ENCODE measurements around the gene SRPK3. TPM values are rescaled to one million over a fixed set of nuclear protein-coding genes. Genes with fewer than 3 reads are reported as not detected.
A peak's percentile ranks its signal among the peaks of the same experiment; 100 is the strongest.

Gene SRPK3
- total and polyA plus RNA-seq, 2 donors (not counting 3 experiments of a cell fraction or from before 2014, with no cell fraction given): 0.25 to 0.40 TPM

DNA sequence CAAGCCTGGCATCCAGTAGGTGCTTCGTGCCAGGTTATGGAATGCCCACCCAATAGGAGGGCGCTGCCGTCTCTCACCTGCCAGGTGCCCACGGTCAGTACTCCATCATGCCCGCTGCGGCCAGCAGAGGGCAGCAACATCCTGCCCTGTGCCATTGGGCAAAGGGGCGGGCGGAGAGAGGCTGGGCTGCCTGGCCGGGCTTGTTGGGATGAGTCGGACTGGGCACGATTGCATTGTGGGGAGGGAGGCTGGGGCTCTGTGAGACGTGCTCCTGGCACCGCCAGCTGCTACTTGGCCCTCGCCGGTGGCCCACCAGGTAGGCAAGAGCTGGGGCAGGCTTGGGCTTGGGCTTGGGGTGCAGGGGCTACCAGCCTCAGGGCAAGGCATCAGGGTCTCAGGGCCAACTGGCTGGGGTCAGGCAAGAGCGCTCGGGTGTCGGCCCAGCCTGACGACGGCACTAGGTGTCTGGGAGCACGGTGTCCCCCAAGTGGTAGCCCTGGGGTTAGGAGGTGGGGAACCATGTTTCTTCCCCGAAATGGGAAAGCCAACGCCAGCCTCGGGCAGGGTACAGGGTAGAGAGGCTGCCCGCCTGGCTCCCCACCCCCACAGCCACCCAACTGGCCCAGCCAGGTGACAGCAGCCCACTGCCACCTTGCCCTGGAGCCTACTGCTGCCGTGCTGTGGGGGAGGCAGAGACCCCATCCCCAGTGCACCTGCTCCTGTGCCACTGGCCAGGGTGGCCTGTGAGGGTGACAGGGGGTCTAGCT lies 16.7 kb upstream of the SRPK3 start, which contains the start of gene PLXNB3:
Gene PLXNB3, plus strand, starts transcription at position 261 of the 767 bp plus-strand sequence. CDS start 1,287 bp downstream, outside the sequence.
- dilution Hi-C loops (cut with MboI; ENCODE audit: extremely low pct_ligation_motif_present, low sequenced_read_pairs): no loop called here
- FAIRE-seq: peak; percentile 91
- no peak within 1 kb of the TSS for H2AFZ ChIP-seq (ENCODE audit: low read depth, low read length)

More for the DNA sequence above, 16.7 kb upstream of the SRPK3 start, which contains the start of gene PLXNB3:
- H3K4me2 ChIP-seq (ENCODE audit: insufficient read depth, low read length): peak within 1 kb of the TSS; percentile 47
- no peak within 1 kb of the TSS for H3K9ac ChIP-seq (replicated peaks; ENCODE audit: extremely low read depth, insufficient read depth, low read length)
- no peaks in the 10 kb centered on the region for H3K36me3 ChIP-seq (ENCODE audit: control insufficient read depth in 2 of 2, extremely low read depth in 1 of 2, insufficient read depth in 2 of 2, low read length in 2 of 2)
- ChIA-PET CTCF (interaction anchor here (0.7 to 4.6 kb wide), 5 partner anchors 9 to 185 kb away, joined by 3 to 68 read pairs (median 4); no protein-coding TSS in a partner anchor), POLR2A (no interaction called here)
- no peaks in the 10 kb centered on the region for H3K9me3 ChIP-seq (replicated peaks; ENCODE audit: control insufficient read depth, insufficient read depth, low read length)
- no peaks in the 10 kb centered on the region for H3K27me3 ChIP-seq (ENCODE audit: control insufficient read depth in 2 of 2, insufficient read depth in 2 of 2, low read length in 2 of 2)
- peak; percentile 56 for DNase-seq (ENCODE audit: low read depth, low spot score)
- no peaks in the 10 kb centered on the region for H3K79me2 ChIP-seq (ENCODE audit: control insufficient read depth, insufficient read depth, low read length)
- intact Hi-C loops (cut with micrococcal nuclease): loop anchor here (1.0 to 10.0 kb wide), 5 partner anchors 31 to 281 kb away; partner anchors contain the start of genes IDH3G and SSR4
- no peak for TF ChIP-seq FOS (IDR thresholded peaks at IDR 0.05; ENCODE audit: borderline replicate concordance, insufficient read depth, low read length)
- TF ChIP-seq, protein P1, sequence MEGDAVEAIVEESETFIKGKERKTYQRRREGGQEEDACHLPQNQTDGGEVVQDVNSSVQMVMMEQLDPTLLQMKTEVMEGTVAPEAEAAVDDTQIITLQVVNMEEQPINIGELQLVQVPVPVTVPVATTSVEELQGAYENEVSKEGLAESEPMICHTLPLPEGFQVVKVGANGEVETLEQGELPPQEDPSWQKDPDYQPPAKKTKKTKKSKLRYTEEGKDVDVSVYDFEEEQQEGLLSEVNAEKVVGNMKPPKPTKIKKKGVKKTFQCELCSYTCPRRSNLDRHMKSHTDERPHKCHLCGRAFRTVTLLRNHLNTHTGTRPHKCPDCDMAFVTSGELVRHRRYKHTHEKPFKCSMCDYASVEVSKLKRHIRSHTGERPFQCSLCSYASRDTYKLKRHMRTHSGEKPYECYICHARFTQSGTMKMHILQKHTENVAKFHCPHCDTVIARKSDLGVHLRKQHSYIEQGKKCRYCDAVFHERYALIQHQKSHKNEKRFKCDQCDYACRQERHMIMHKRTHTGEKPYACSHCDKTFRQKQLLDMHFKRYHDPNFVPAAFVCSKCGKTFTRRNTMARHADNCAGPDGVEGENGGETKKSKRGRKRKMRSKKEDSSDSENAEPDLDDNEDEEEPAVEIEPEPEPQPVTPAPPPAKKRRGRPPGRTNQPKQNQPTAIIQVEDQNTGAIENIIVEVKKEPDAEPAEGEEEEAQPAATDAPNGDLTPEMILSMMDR (IDR thresholded peaks at IDR 0.05; ENCODE audit: extremely low read depth in 1 of 2, insufficient read depth in 1 of 2, low read depth in 1 of 2, low read length in 2 of 2): peak; percentile 76 to 86
- no peaks in the 10 kb centered on the region for H4K20me1 ChIP-seq (replicated peaks; ENCODE audit: control insufficient read depth, extremely low read depth, insufficient read depth, low read length)
- H3K4me1 ChIP-seq (ENCODE audit: control insufficient read depth, extremely low read depth, insufficient read depth, low read length): peaks cover 20% of the 10 kb centered on the region
- H3K27ac ChIP-seq (ENCODE audit: insufficient read depth, low read depth, low read length): peak within 1 kb of the TSS; percentile 75
- BruUV-seq (replicated peaks): no TSS peak
- no peaks in the 10 kb centered on the region for H3K9me1 ChIP-seq (replicated peaks; ENCODE audit: control insufficient read depth, extremely low read depth, insufficient read depth, low read length)
- H3K4me3 ChIP-seq (replicated peaks in 1 of 3; ENCODE audit: insufficient read depth in 1 of 3, low read depth in 1 of 3, low read length in 3 of 3): peak within 1 kb of the TSS in 1 of 3 experiments; percentile 28

All from endothelial cell of umbilical vein (primary cell).